Esophagus squamous epithelium (tissue), 5 donors: ENCODE results near the gene CEP85L. TPM values are rescaled to one million over a fixed set of nuclear protein-coding genes. Genes with fewer than 3 reads are reported as not detected.

Experiments
- DNase-seq: peaks from one replicate; lab custom pipeline; 2025; lab: John Stamatoyannopoulos, UW
- H3K27ac ChIP-seq, 4 donors: fragments of 200-600 bp; sonication (generic); one replicate each; pipeline ENCODE4 v1.5.1; 2016 to 2019; ENCODE audit warnings: mild to moderate bottlenecking in 1 of 4
- H3K27me3 ChIP-seq, 4 donors: fragments of 200-600 bp; sonication (generic); 1 replicate in 3 of 4; 2 replicates in 1 of 4; pipeline versions ENCODE4 v1.5.1 to v1.6.0; 2017 to 2021; ENCODE audit warnings: antibody characterized with exemption in 1 of 4
- H3K36me3 ChIP-seq, 3 donors: fragments of 200-600 bp; sonication (generic); one replicate each; pipeline ENCODE4 v1.5.1; 2016 to 2019
- H3K4me1 ChIP-seq, 3 donors: fragments of 200-600 bp; sonication (generic); one replicate each; pipeline ENCODE4 v1.5.1; 2017 to 2019
- H3K4me3 ChIP-seq, 4 donors: fragments of 200-600 bp; sonication (generic); 1 replicate in 3 of 4; 2 replicates in 1 of 4; pipeline ENCODE4 v1.5.1; 2016 to 2019; ENCODE audit warnings: mild to moderate bottlenecking in 2 of 4, moderate library complexity in 1 of 4
- H3K9me3 ChIP-seq, 3 donors: fragments of 200-600 bp; sonication (generic); one replicate each; pipeline ENCODE4 v1.5.1; 2016 to 2019
- POLR2A ChIP-seq, 4 donors: fragments of 450-650 bp; IDR thresholded peaks; one replicate each; pipeline ENCODE4 v1.6.1; 2017; ENCODE audit warnings: antibody characterized with exemption in 4 of 4, mild to moderate bottlenecking in 4 of 4, moderate library complexity in 3 of 4
- WGBS, 2 donors: methylation state at CpG; one replicate each; pipeline ENCODE4 v1.1.5; 2018; 5-methylcytosine and 5-hydroxymethylcytosine counted together
- intact Hi-C: fragments of 100-400 bp; cut with DNase I; formaldehyde crosslinking; loops from one replicate; pipeline ENCODE4 v1.15.0; 2022
- total RNA-seq, 4 donors: library from RNA; depleted of rRNA; stranded (reverse); fragments of >200 nt; gene quantifications; one replicate each; pipeline ENCODE4 v1.1.0, GENCODE V29; 2016
- TF ChIP-seq, protein P1 (sequence below), 6 experiments: fragments of 450-650 bp in 4 of 6; fragments of 200-600 bp in 2 of 6; sonication (generic) in 2 of 6; IDR thresholded peaks; one replicate each; pipeline ENCODE4 v1.5.1; 2016 to 2019; ENCODE audit warnings: antibody characterized with exemption in 6 of 6, mild to moderate bottlenecking in 4 of 6, moderate library complexity in 4 of 6
- donor health status: DM: yes; HTN: yes; CAD: no.

The CEP85L gene
- total RNA-seq, 4 donors from 2014 or later: 1.3 to 9.2 (median 5.3) TPM

DNA sequence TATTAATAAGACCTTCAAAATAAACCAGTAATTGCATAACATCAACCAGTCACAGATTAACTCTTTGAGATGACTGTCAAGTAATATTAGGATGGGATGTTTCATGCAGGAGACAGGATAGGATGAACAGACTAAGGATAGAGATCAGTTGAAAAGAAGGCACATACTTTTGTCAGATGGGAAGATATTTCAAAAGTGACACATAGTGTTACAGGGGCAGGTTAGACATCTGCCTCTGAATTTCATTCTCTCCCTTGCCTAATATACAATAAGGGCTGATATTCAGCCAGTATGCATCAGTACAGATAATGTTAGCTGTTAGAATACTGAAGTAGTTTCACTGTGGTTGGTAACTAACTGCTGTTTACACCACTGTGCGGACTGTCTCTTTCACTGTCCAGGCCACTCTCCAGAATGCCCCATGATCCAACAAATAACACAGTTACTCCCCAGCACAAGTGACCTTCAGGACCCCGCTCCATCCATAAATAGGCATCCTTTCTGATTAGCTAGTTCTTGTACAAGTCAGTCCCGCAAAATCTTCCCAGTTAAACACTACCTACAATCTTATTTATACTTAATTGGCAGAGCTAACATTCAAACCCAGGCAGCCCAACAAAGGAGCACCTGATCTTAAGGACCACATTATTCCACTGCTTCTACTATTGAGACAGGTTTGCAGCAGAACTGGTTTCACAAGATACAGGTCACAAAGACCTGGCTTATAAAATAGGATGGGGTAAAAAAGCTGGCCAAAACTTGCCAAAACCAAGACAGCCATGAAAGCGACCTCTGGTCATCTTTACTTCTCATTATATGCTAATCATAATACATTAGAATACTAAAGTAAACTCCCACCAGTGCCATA is 125.2 kb downstream of the CEP85L start:
- intact Hi-C loops: no loop called here
- no peak for TF ChIP-seq POLR2A (IDR thresholded peaks at IDR 0.05)
- TF ChIP-seq, protein P1, sequence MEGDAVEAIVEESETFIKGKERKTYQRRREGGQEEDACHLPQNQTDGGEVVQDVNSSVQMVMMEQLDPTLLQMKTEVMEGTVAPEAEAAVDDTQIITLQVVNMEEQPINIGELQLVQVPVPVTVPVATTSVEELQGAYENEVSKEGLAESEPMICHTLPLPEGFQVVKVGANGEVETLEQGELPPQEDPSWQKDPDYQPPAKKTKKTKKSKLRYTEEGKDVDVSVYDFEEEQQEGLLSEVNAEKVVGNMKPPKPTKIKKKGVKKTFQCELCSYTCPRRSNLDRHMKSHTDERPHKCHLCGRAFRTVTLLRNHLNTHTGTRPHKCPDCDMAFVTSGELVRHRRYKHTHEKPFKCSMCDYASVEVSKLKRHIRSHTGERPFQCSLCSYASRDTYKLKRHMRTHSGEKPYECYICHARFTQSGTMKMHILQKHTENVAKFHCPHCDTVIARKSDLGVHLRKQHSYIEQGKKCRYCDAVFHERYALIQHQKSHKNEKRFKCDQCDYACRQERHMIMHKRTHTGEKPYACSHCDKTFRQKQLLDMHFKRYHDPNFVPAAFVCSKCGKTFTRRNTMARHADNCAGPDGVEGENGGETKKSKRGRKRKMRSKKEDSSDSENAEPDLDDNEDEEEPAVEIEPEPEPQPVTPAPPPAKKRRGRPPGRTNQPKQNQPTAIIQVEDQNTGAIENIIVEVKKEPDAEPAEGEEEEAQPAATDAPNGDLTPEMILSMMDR (IDR thresholded peaks at IDR 0.05): no peak
- WGBS, 2 donors: 72% methylated on average over 4 of the region's 4 CpGs
- H3K4me3 ChIP-seq: no peak overlapping the region
- H3K4me1 ChIP-seq: peaks cover 0 to 10% (median 4%) of the 10 kb centered on the region in 3 donors
- DNase-seq: no peak
- H3K36me3 ChIP-seq: no peaks in the 10 kb centered on the region
- H3K9me3 ChIP-seq: peaks cover 0 to 5% (median 0%) of the 10 kb centered on the region in 3 donors
- H3K27me3 ChIP-seq: no peaks in the 10 kb centered on the region
- H3K27ac ChIP-seq: peak overlapping the region in 1 of 4 donors; percentile 40

DNA sequence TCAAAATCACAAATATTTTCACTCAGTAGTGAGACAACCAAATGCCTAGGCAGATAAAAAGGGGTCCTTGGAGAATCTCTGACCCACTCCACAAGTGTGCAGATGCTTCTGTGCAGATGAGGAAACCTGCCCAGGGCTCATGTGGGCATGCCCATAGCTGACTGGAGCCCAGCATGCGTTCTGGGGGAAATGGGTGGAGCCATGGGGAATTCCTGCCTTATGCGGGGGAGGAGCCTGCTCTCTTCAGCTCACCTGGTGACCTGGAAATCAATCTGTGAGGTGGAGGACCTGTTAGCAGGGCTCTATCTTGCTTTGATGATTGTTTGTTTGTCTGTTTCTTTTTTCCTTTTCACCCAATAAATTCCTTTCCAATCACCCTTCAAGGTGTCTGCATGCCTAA is 126.7 kb downstream of the CEP85L start:
- H3K36me3 ChIP-seq: no peaks in the 10 kb centered on the region
- TF ChIP-seq, protein P1 (IDR thresholded peaks at IDR 0.05): no peak
- TF ChIP-seq POLR2A (IDR thresholded peaks at IDR 0.05): no peak
- WGBS, 2 donors: 55 to 60% methylated on average over 2 of the region's 2 CpGs
- H3K27me3 ChIP-seq: no peaks in the 10 kb centered on the region
- H3K4me1 ChIP-seq: peaks cover 0 to 10% (median 4%) of the 10 kb centered on the region in 3 donors
- intact Hi-C loops: no loop called here
- no peak for DNase-seq
- H3K4me3 ChIP-seq: no peak overlapping the region
- H3K27ac ChIP-seq: no peak overlapping the region
- no peaks in the 10 kb centered on the region for H3K9me3 ChIP-seq

DNA sequence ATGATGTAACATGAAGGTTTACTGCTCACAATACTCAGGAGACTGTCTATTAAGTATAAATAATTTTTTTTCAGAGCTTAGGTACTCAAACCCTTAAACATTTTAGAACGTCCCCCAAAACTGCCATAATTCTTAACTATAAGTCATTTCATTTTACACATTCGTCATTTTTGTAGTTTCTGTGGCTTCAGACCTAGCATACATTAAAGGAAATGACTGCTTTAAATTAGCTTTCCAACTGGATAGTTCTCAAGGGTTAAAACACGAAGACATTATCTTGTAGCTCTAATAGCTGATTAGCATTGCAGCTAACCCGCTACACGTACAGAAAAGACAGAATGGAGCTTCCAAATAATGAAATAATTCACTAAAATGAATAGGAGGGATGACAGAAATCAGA is 128.2 kb downstream of the CEP85L start:
- Histone ChIP-seq H3K9me3 (no peaks in the 10 kb centered on the region), H3K27ac (no peak overlapping the region), H3K27me3 (no peaks in the 10 kb centered on the region), H3K4me1 (peaks cover 0 to 10% (median 4%) of the 10 kb centered on the region in 3 donors), H3K4me3 (no peak overlapping the region), H3K36me3 (no peaks in the 10 kb centered on the region)
- WGBS, 2 donors: 87% methylated on average over 5 of the region's 5 CpGs
- intact Hi-C loops: no loop called here
- TF ChIP-seq, protein P1 (IDR thresholded peaks at IDR 0.05): no peak
- TF ChIP-seq POLR2A (IDR thresholded peaks at IDR 0.05): no peak
- no peak for DNase-seq

DNA sequence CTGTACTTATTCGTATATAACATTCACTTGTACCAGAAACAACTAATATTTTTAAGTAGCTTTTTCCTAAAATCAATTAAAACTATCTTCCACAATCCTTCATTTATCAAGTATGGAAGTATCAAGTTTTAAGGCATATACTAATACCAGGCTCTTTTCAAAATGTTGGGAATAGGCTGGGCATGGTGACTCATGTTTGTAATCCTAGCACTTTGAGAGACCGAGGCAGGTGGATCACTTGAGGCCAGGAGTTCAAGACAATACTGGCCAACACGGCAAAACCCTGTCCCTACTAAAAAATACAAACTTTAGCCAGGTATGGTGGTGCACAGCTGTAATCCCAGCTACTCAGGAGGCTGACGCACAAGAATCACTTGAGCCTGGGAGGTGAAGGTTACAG is 129.0 kb downstream of the CEP85L start:
- intact Hi-C loops: no loop called here
- H3K4me3 ChIP-seq: no peak overlapping the region
- no peaks in the 10 kb centered on the region for H3K36me3 ChIP-seq
- no peak overlapping the region for H3K27ac ChIP-seq
- H3K9me3 ChIP-seq: no peaks in the 10 kb centered on the region
- H3K27me3 ChIP-seq: no peaks in the 10 kb centered on the region
- DNase-seq: no peak
- H3K4me1 ChIP-seq: peaks cover 0 to 10% (median 4%) of the 10 kb centered on the region in 3 donors
- 85 to 89% methylated on average over 3 to 4 of the region's 4 CpGs for WGBS, 2 donors
- TF ChIP-seq, protein P1 (IDR thresholded peaks at IDR 0.05): no peak
- no peak for TF ChIP-seq POLR2A (IDR thresholded peaks at IDR 0.05)

DNA sequence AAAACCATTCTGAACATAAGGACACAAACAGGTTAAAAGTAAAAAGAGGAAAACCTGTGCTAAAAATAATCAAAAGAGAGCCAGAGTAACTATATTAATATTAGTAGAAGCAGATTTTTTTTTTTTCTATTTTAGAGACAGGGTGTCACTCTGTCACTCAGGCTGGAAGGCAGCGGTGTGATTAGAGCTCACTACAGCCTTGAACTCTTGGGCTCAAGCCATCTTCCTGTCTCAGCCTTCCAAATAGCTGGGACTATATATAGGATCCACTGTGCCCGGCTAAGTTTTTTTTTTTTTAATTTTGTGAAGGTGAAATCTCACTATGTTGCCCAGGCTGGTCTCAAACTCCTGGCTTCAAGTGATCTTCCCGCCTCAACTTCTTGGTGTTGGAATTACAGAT is 136.7 kb downstream of the CEP85L start:
- WGBS, 2 donors: 69 to 71% methylated on average over 3 of the region's 3 CpGs
- TF ChIP-seq, protein P1 (IDR thresholded peaks at IDR 0.05): no peak
- no peak for TF ChIP-seq POLR2A (IDR thresholded peaks at IDR 0.05)
- Histone ChIP-seq H3K27ac (no peak overlapping the region), H3K4me1 (no peaks in the 10 kb centered on the region), H3K36me3 (no peaks in the 10 kb centered on the region), H3K27me3 (no peaks in the 10 kb centered on the region), H3K9me3 (no peaks in the 10 kb centered on the region), H3K4me3 (no peak overlapping the region)
- intact Hi-C loops: no loop called here
- no peak for DNase-seq
